A549 (cell line): ENCODE measurements around the gene PRKD2. TPM values are rescaled to one million over a fixed set of nuclear protein-coding genes. Genes with fewer than 3 reads are reported as not detected.
"Not testable (repeated sequence)": the region's sequence is repeated elsewhere in the genome, so short reads cannot be mapped to it uniquely, and the experiment has no call there.

ENCODE experiments used
- ATAC-seq, 2 experiments: fragments of 200-7000 bp in 1 of 2; fragments of >200 bp in 1 of 2; cut with Nextera tagmentation in 1 of 2; cut with Tn5 transposase in 1 of 2; 3 replicates each; pipeline versions ENCODE4 v1.8.0 to v1.9.1; 2018 to 2020; ENCODE audit warnings: mild to moderate bottlenecking in 1 of 2, moderate library complexity in 1 of 2
- CTCF ChIA-PET: fragments of 300-600 bp; sonication (Branson Sonifier 250); formaldehyde crosslinking; extraction: SDS; loops from one replicate; lab custom pipeline; 2021; ENCODE audit warnings: antibody characterized with exemption, inconsistent platforms; lab: Yijun Ruan, JAX
- POLR2A ChIA-PET: fragments of 350-600 bp; formaldehyde crosslinking; extraction: SDS; loops from one replicate; lab custom pipeline; 2021; ENCODE audit warnings: antibody characterized with exemption, inconsistent platforms; lab: Yijun Ruan, JAX
- DNase-seq, 2 experiments: peaks; one replicate each; pipeline versions ENCODE4 v3.0.0 to v3.0.0-alpha.2; 2011 to 2016; ENCODE audit warnings: low read depth in 1 of 2, low spot score in 1 of 2
- FAIRE-seq: peaks from 2 replicates; lab custom pipeline; 2011; peaks lifted over from hg19 to GRCh38; lab: Jason Lieb, UNC
- H3K27ac ChIP-seq, 2 experiments: fragments of >200 bp; sonication (Bioruptor Twin); formaldehyde crosslinking; 3 replicates each; pipeline ENCODE4 v1.5.1; 2016 to 2017
- H3K4me1 ChIP-seq: fragments of >200 bp; sonication (Bioruptor Twin); formaldehyde crosslinking; 3 replicates; pipeline ENCODE4 v1.6.1; 2016
- H3K4me2 ChIP-seq: fragments of >200 bp; sonication (Bioruptor Twin); formaldehyde crosslinking; 3 replicates; pipeline ENCODE4 v1.6.1; 2016
- H3K4me3 ChIP-seq: fragments of >200 bp; sonication (Bioruptor Twin); formaldehyde crosslinking; 3 replicates; pipeline ENCODE4 v1.5.1; 2016
- H3K9me3 ChIP-seq: fragments of >200 bp; sonication (Bioruptor Twin); formaldehyde crosslinking; 3 replicates; pipeline ENCODE4 v1.6.1; 2016
- ATOH8 ChIP-seq: fragments of 250-450 bp; sonication (Bioruptor Pico); IDR thresholded peaks from 2 replicates; pipeline ENCODE4 v1.5.0; 2020; ENCODE audit warnings: low read depth, mild to moderate bottlenecking, moderate library complexity
- CBX2 ChIP-seq: fragments of 200-600 bp; sonication (generic); IDR thresholded peaks from 2 replicates; pipeline ENCODE4 v1.6.1; 2016; ENCODE audit warnings: low read depth, mild to moderate bottlenecking, borderline replicate concordance
- CEBPB ChIP-seq, 2 experiments: fragments of >200 bp in 1 of 2; sonication (Bioruptor Twin) in 1 of 2; formaldehyde crosslinking in 1 of 2; IDR thresholded peaks; 2 replicates each; pipeline ENCODE4 v1.6.1; 2012 to 2016
- CHD2 ChIP-seq: fragments of 150-350 bp; IDR thresholded peaks from 2 replicates; pipeline ENCODE4 v1.6.1; 2014; ENCODE audit warnings: low read length; ENCODE audit not compliant: partially characterized antibody
- CHD4 ChIP-seq: fragments of 200-600 bp; sonication (generic); IDR thresholded peaks from 2 replicates; pipeline ENCODE4 v1.6.1; 2016; ENCODE audit warnings: antibody characterized with exemption, mild to moderate bottlenecking, borderline replicate concordance
- CTCF ChIP-seq: fragments of >200 bp; sonication (Bioruptor Twin); formaldehyde crosslinking; IDR thresholded peaks from 3 replicates; pipeline ENCODE4 v1.5.1; 2016
- EP300 ChIP-seq, 2 experiments: fragments of >200 bp; sonication (Bioruptor Twin); formaldehyde crosslinking; IDR thresholded peaks; 2 replicates in 1 of 2; 3 replicates in 1 of 2; pipeline ENCODE4 v1.6.1; 2016 to 2017
- ESRRA ChIP-seq: fragments of 150-350 bp; IDR thresholded peaks from 2 replicates; pipeline ENCODE4 v1.6.1; 2014; ENCODE audit warnings: mild to moderate bottlenecking, low read length, borderline replicate concordance
- FOSL2 ChIP-seq, 2 experiments: fragments of 450-650 bp in 1 of 2; fragments of >200 bp in 1 of 2; sonication (Bioruptor Twin) in 1 of 2; formaldehyde crosslinking; IDR thresholded peaks; 2 replicates each; pipeline versions ENCODE4 v1.5.0 to v1.6.1; 2016 to 2020; ENCODE audit warnings: mild to moderate bottlenecking in 1 of 2, moderate library complexity in 1 of 2
- HOXB13 ChIP-seq: fragments of 250-450 bp; sonication (Bioruptor Pico); IDR thresholded peaks from 2 replicates; pipeline ENCODE4 v1.5.0; 2020; ENCODE audit warnings: low read depth, mild to moderate bottlenecking, moderate library complexity
- JUN ChIP-seq, 2 experiments: fragments of >200 bp; sonication (Bioruptor Twin); formaldehyde crosslinking; IDR thresholded peaks; 2 replicates in 1 of 2; 3 replicates in 1 of 2; pipeline ENCODE4 v1.6.1; 2016 to 2017
- MAFK ChIP-seq: fragments of 450-650 bp; IDR thresholded peaks from 2 replicates; pipeline ENCODE4 v1.6.1; 2014; ENCODE audit not compliant: partially characterized antibody
- MYC ChIP-seq: IDR thresholded peaks from 2 replicates; pipeline ENCODE4 v1.6.1; 2012; ENCODE audit warnings: mild to moderate bottlenecking, inconsistent platforms, low read length, improper control_type of control experiment, borderline replicate concordance
- NFE2L2 ChIP-seq: fragments of 150-350 bp; conservative IDR thresholded peaks from 2 replicates; pipeline ENCODE4 v1.6.1; 2014; ENCODE audit warnings: low read length
- NR3C1 ChIP-seq: fragments of >200 bp; sonication (Bioruptor Twin); formaldehyde crosslinking; IDR thresholded peaks from 3 replicates; pipeline ENCODE4 v1.6.1; 2017
- RARB ChIP-seq: fragments of 250-450 bp; sonication (Bioruptor Pico); IDR thresholded peaks from 2 replicates; pipeline ENCODE4 v1.8.0; 2021; ENCODE audit warnings: mild to moderate bottlenecking, moderate library complexity
- USF2 ChIP-seq: fragments of 450-650 bp; IDR thresholded peaks from 2 replicates; pipeline ENCODE4 v1.6.1; 2014; ENCODE audit warnings: antibody characterized with exemption
- ZFP36 ChIP-seq: fragments of 450-650 bp; IDR thresholded peaks from 2 replicates; pipeline ENCODE4 v1.6.1; 2014; ENCODE audit warnings: borderline replicate concordance; ENCODE audit not compliant: partially characterized antibody
- WGBS: methylation state at CpG from one replicate; pipeline ENCODE4 v1.1.6; 2017; ENCODE audit errors: missing lambda C conversion rate; 5-methylcytosine and 5-hydroxymethylcytosine counted together
- polyA plus RNA-seq, 4 experiments: library from polyadenylated mRNA; depleted of rRNA in 3 of 4; stranded (reverse); fragments of >200 nt; fragmentation: RNase III in 1 of 4; extraction: RNeasy Plus Mini Kit Qiagen cat#74134 plus additional on column Dnase treatment in 1 of 4; gene quantifications; 2 replicates in 3 of 4; 3 replicates in 1 of 4; pipeline ENCODE4 v1.2.3, GENCODE V29; 2011 to 2017

PRKD2 gene
- polyA plus RNA-seq, 2 of the 4 experiments (the other 2 are of a cell fraction), result 8.3 to 24.6 TPM

- DNase-seq; H3K4me2 ChIP-seq; H3K4me3 ChIP-seq; H3K9me3 ChIP-seq; ATAC-seq; POLR2A ChIA-PET; FAIRE-seq; TF ChIP-seq FOSL2 (IDR thresholded peaks at IDR 0.05): not testable (repeated sequence)
- WGBS, result 68% methylated on average over 4 of the region's 4 CpGs
- CTCF ChIA-PET, result interaction anchor here (0.6 to 28.2 kb wide), 5 partner anchors 12 to 98 kb away, joined by 3 to 1222 read pairs (median 6); partner anchors contain the start of gene AP2S1
- H3K27ac ChIP-seq, result peak overlapping the region; percentile 14 to 70; a peak in 3 of 6 replicates
- 0 out of 2 replicates have a peak, but pooled peaks have one; percentile 3 for TF ChIP-seq FOSL2 (CRISPR knock-in tag; IDR thresholded peaks at IDR 0.05)
- H3K4me1 ChIP-seq, result peaks cover 31% of the 10 kb centered on the region
These were observed 44.0 kb upstream of the PRKD2 start for GRCh38 chr19:46760897-46761296.

- WGBS, result 82% methylated on average over 5 of the region's 5 CpGs
- Histone ChIP-seq H3K4me1 (peaks cover 31% of the 10 kb centered on the region), H3K27ac (peak overlapping the region; percentile 14 to 70; a peak in 3 of 6 replicates), H3K4me3 (no peak overlapping the region), H3K9me3 (no peaks in the 10 kb centered on the region), H3K4me2 (peak overlapping the region; percentile 19; the same call in 1 of the 3 replicates)
- no peak for ATAC-seq
- ChIA-PET CTCF (interaction anchor here (0.7 to 28.2 kb wide), 4 partner anchors 12 to 231 kb away, joined by 3 to 1222 read pairs (median 6); partner anchors contain the start of gene AP2S1), POLR2A (interaction anchor here (1.7 kb wide), 1 partner anchor 28 kb away, joined by 4 read pairs; the partner anchor contains the start of gene SLC1A5)
- TF ChIP-seq ZFP36 (no peak), ESRRA (no peak), NR3C1 (no peak), HOXB13 (peak; percentile 12; the same call in 1 of the 2 replicates), CHD2 (no peak), MYC (no peak), ATOH8 (CRISPR knock-in tag) (no peak), RARB (CRISPR knock-in tag) (no peak), CTCF (no peak), CHD4 (no peak), MAFK (no peak), JUN (IDR thresholded peaks at IDR 0.05) (0 out of 5 replicates have a peak, but pooled peaks of 1 of the 2 experiments have one; percentile 8), FOSL2 (IDR thresholded peaks at IDR 0.05) (no peak), FOSL2 (CRISPR knock-in tag; IDR thresholded peaks at IDR 0.05) (no peak), CBX2 (no peak), USF2 (no peak)
- FAIRE-seq, result no peak
- no peak for DNase-seq
These were observed 43.4 kb upstream of the PRKD2 start for GRCh38 chr19:46760363-46760762.

GRCh38 chr19:46759817-46760333, 43.0 kb upstream of the PRKD2 start:
- Histone ChIP-seq H3K9me3 (no peaks in the 10 kb centered on the region), H3K4me3 (no peak overlapping the region), H3K4me2 (peak overlapping the region; percentile 19; the same call in 2 of the 3 replicates), H3K27ac (peak overlapping the region; percentile 27 to 70; a peak in 5 of 6 replicates), H3K4me1 (peaks cover 26% of the 10 kb centered on the region)
- POLR2A ChIA-PET, result interaction anchor here (1.7 kb wide), 1 partner anchor 29 kb away, joined by 4 read pairs; the partner anchor contains the start of gene SLC1A5
- DNase-seq (peak in 1 of 2 experiments; percentile 86), FAIRE-seq (peak; percentile 51)
- WGBS, result 58% methylated on average over 7 of the region's 7 CpGs
- CTCF ChIA-PET, result interaction anchor here (0.7 to 28.2 kb wide), 5 partner anchors 11 to 232 kb away, joined by 3 to 1222 read pairs (median 6); partner anchors contain the start of gene AP2S1
- TF ChIP-seq CEBPB (IDR thresholded peaks at IDR 0.05) (peak; percentile 18 to 57; a peak in 1 of 4 replicates), EP300 (IDR thresholded peaks at IDR 0.05) (no peak), JUN (IDR thresholded peaks at IDR 0.05) (0 out of 5 replicates have a peak, but pooled peaks have one; percentile 12 to 20), NFE2L2 (peak; percentile 92), MAFK (peak; percentile 75), ATOH8 (CRISPR knock-in tag) (no peak)
- TF ChIP-seq, all 56 proteins: peak for 4
- ATAC-seq, result peak; percentile 47 to 69; a peak in 3 of 6 replicates
